Kidney epithelial cell (primary cell): ENCODE measurements around the gene GNB3. TPM values are rescaled to one million over a fixed set of nuclear protein-coding genes. Genes with fewer than 3 reads are reported as not detected.

Experiments used
- DNase-seq: peaks from one replicate; pipeline ENCODE4 v3.0.0-alpha.2; 2010; ENCODE audit warnings: low read depth
- H3K27me3 ChIP-seq: 2 replicates; pipeline ENCODE4 v1.6.0; 2011; ENCODE audit warnings: low read length; ENCODE audit not compliant: control insufficient read depth, insufficient read depth
- H3K36me3 ChIP-seq: 2 replicates; pipeline ENCODE4 v1.5.1; 2011; ENCODE audit warnings: low read length; ENCODE audit not compliant: control insufficient read depth, insufficient read depth
- H3K4me3 ChIP-seq: 2 replicates; pipeline ENCODE4 v1.5.1; 2011; ENCODE audit warnings: low read depth, mild to moderate bottlenecking, control low read depth, low read length
- CTCF ChIP-seq: IDR thresholded peaks from 2 replicates; pipeline ENCODE4 v1.5.1; 2011; ENCODE audit warnings: mild to moderate bottlenecking, moderate library complexity, low read length, control low read depth, inconsistent platforms; ENCODE audit not compliant: insufficient read depth, poor library complexity, severe bottlenecking
- total RNA-seq: library from RNA; depleted of rRNA; stranded (reverse); fragments of >200 nt; gene quantifications from 2 replicates; pipeline ENCODE4 v1.2.3, GENCODE V29; 2015

GNB3 gene
- total RNA-seq, 1 donor from 2014 or later, result 0.38 TPM

- no peak overlapping the region for H3K4me3 ChIP-seq
Measured at GRCh38 chr12:6825398-6826124, 15.2 kb upstream of the GNB3 start.

GRCh38 chr12:6826125-6826733 lies 14.5 kb upstream of the GNB3 start:
- Histone ChIP-seq H3K27me3 (peaks cover 17% of the 10 kb centered on the region), H3K4me3 (no peak overlapping the region), H3K36me3 (peaks cover 2% of the 10 kb centered on the region)
- DNase-seq, result no peak
- no peak for TF ChIP-seq CTCF

More at GRCh38 chr12:6825398-6826124, 15.2 kb upstream of the GNB3 start:
- no peak for DNase-seq
- peak; percentile 92 for TF ChIP-seq CTCF
- peaks cover 2% of the 10 kb centered on the region for H3K36me3 ChIP-seq
- H3K27me3 ChIP-seq, result peaks cover 17% of the 10 kb centered on the region

- no peak for TF ChIP-seq CTCF
- Histone ChIP-seq H3K27me3 (peaks cover 15% of the 10 kb centered on the region), H3K4me3 (no peak overlapping the region), H3K36me3 (peaks cover 2% of the 10 kb centered on the region)
- no peak for DNase-seq
Measured at GRCh38 chr12:6826734-6827436, 13.8 kb upstream of the GNB3 start.

GRCh38 chr12:6827437-6827911 lies 13.3 kb upstream of the GNB3 start:
- no peak for DNase-seq
- Histone ChIP-seq H3K4me3 (no peak overlapping the region), H3K36me3 (peaks cover 2% of the 10 kb centered on the region), H3K27me3 (peaks cover 9% of the 10 kb centered on the region)
- no peak for TF ChIP-seq CTCF

GRCh38 chr12:6827982-6828780 lies 12.5 kb upstream of the GNB3 start, which contains the start of gene P3H3:
Gene P3H3, plus strand, starts transcription at chr12:6828407. Its CDS starts 34 bp downstream, at chr12:6828441.
- Histone ChIP-seq H3K27me3 (peaks cover 2% of the 10 kb centered on the region), H3K4me3 (peak within 1 kb of the TSS; percentile 86), H3K36me3 (peaks cover 2% of the 10 kb centered on the region)
- TF ChIP-seq CTCF, result no peak
- no peak for DNase-seq
